SU-DHL-6 (cell line): ENCODE results near the gene SEC14L5.
"Not testable (repeated sequence)": the region's sequence is repeated elsewhere in the genome, so short reads cannot be mapped to it uniquely, and the experiment has no call there.

ENCODE experiments used
- EZH2phosphoT487 ChIP-seq: fragments of 200-600 bp; sonication (generic), shearing (Covaris generic); conservative IDR thresholded peaks from 2 replicates; pipeline ENCODE4 v1.6.1; 2018; ENCODE audit warnings: mild to moderate bottlenecking, antibody characterized with exemption, low read length, moderate library complexity, mixed read lengths
- TF ChIP-seq, protein P1 (sequence below): fragments of 200-600 bp; sonication (generic); IDR thresholded peaks from one replicate; pipeline ENCODE4 v1.5.1; 2017; ENCODE audit warnings: antibody characterized with exemption, mild to moderate bottlenecking, low read length, moderate library complexity; ENCODE audit not compliant: insufficient read depth, poor library complexity, severe bottlenecking

DNA sequence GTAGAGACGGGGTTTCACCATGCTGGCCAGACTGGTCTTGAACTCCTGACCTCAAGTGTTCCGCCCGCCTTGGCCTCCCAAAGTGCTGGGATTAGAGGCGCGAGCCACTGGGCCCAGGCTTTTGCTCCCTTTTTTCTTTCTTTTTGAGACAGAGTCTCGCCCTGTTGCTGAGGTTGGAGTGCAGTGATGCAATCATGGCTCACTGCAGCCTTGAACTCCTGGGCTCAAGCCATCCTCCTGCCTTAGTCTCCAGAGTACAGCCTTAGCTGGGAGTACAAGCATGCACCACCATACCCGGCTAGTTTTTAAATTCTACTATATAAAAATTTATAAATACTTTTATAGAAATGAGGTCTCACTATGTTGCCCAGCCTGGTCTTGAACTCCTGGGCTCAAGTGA is 5.4 kb downstream of the SEC14L5 start:
- TF ChIP-seq, protein P1, sequence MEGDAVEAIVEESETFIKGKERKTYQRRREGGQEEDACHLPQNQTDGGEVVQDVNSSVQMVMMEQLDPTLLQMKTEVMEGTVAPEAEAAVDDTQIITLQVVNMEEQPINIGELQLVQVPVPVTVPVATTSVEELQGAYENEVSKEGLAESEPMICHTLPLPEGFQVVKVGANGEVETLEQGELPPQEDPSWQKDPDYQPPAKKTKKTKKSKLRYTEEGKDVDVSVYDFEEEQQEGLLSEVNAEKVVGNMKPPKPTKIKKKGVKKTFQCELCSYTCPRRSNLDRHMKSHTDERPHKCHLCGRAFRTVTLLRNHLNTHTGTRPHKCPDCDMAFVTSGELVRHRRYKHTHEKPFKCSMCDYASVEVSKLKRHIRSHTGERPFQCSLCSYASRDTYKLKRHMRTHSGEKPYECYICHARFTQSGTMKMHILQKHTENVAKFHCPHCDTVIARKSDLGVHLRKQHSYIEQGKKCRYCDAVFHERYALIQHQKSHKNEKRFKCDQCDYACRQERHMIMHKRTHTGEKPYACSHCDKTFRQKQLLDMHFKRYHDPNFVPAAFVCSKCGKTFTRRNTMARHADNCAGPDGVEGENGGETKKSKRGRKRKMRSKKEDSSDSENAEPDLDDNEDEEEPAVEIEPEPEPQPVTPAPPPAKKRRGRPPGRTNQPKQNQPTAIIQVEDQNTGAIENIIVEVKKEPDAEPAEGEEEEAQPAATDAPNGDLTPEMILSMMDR = not testable (repeated sequence)
- TF ChIP-seq EZH2phosphoT487 = not testable (repeated sequence)
